Right atrium auricular region (tissue), 2 donors: Measurements from ENCODE around the gene SLC38A11. TPM values are rescaled to one million over a fixed set of nuclear protein-coding genes. Genes with fewer than 3 reads are reported as not detected.

Experiments
- DNase-seq: peaks from one replicate; pipeline ENCODE4 v3.0.0-alpha.2; 2019; ENCODE audit warnings: low spot score
- H3K27ac ChIP-seq, 2 donors: fragments of 200-600 bp; sonication (generic); 1 replicate in 1 of 2; 2 replicates in 1 of 2; pipeline ENCODE4 v1.5.1; 2016 to 2019
- H3K27me3 ChIP-seq, 2 donors: fragments of 200-600 bp; sonication (generic); one replicate each; pipeline versions ENCODE4 v1.5.1 to v1.6.0; 2017 to 2019
- H3K36me3 ChIP-seq: fragments of 200-600 bp; sonication (generic); one replicate; pipeline ENCODE4 v1.5.1; 2016
- H3K4me1 ChIP-seq, 2 donors: fragments of 200-600 bp; sonication (generic); one replicate each; pipeline versions ENCODE4 v1.5.1 to v1.6.0; 2017 to 2019
- H3K4me3 ChIP-seq, 2 donors: fragments of 200-600 bp; sonication (generic); 1 replicate in 1 of 2; 2 replicates in 1 of 2; pipeline ENCODE4 v1.5.1; 2017 to 2019; ENCODE audit warnings: mild to moderate bottlenecking in 1 of 2, moderate library complexity in 1 of 2
- H3K9me3 ChIP-seq, 2 donors: fragments of 200-600 bp; sonication (generic); one replicate each; pipeline ENCODE4 v1.5.1; 2019
- CTCF ChIP-seq, 2 donors: fragments of 200-600 bp; sonication (generic); IDR thresholded peaks; one replicate each; pipeline ENCODE4 v1.5.1; 2019; ENCODE audit warnings: antibody characterized with exemption in 2 of 2
- total RNA-seq, 2 donors: library from RNA; depleted of rRNA; stranded (reverse); fragments of >200 nt; gene quantifications; one replicate each; pipeline ENCODE4 v1.1.0, GENCODE V29; 2016

SLC38A11 gene
- total RNA-seq, 2 donors from 2014 or later, result 0.74 TPM; not detected in 1

GRCh38 chr2:164896634-164897355, 58.5 kb downstream of the SLC38A11 start:
- TF ChIP-seq CTCF (IDR thresholded peaks at IDR 0.05), result no peak
- no peak overlapping the region for H3K27ac ChIP-seq
- no peaks in the 10 kb centered on the region for H3K9me3 ChIP-seq
- H3K4me1 ChIP-seq, result no peaks in the 10 kb centered on the region
- no peak overlapping the region for H3K4me3 ChIP-seq
- H3K27me3 ChIP-seq, result no peaks in the 10 kb centered on the region
- no peaks in the 10 kb centered on the region for H3K36me3 ChIP-seq
- DNase-seq, result no peak

GRCh38 chr2:164896226-164896625, 59.1 kb downstream of the SLC38A11 start:
- no peaks in the 10 kb centered on the region for H3K36me3 ChIP-seq
- no peaks in the 10 kb centered on the region for H3K27me3 ChIP-seq
- H3K4me1 ChIP-seq, result no peaks in the 10 kb centered on the region
- no peak for TF ChIP-seq CTCF (IDR thresholded peaks at IDR 0.05)
- no peaks in the 10 kb centered on the region for H3K9me3 ChIP-seq
- no peak overlapping the region for H3K27ac ChIP-seq
- DNase-seq, result no peak
- no peak overlapping the region for H3K4me3 ChIP-seq

GRCh38 chr2:164891460-164891859, 63.9 kb downstream of the SLC38A11 start:
- no peak for TF ChIP-seq CTCF (IDR thresholded peaks at IDR 0.05)
- H3K4me1 ChIP-seq, result peaks cover 0 to 5% of the 10 kb centered on the region in 2 donors
- H3K27ac ChIP-seq, result no peak overlapping the region
- H3K4me3 ChIP-seq, result no peak overlapping the region
- no peaks in the 10 kb centered on the region for H3K9me3 ChIP-seq
- no peaks in the 10 kb centered on the region for H3K27me3 ChIP-seq
- no peak for DNase-seq
- H3K36me3 ChIP-seq, result no peaks in the 10 kb centered on the region

GRCh38 chr2:164890544-164890943, 64.8 kb downstream of the SLC38A11 start:
- H3K36me3 ChIP-seq, result no peaks in the 10 kb centered on the region
- H3K27ac ChIP-seq, result no peak overlapping the region

GRCh38 chr2:164888592-164888991, 66.7 kb downstream of the SLC38A11 start:
- TF ChIP-seq CTCF (IDR thresholded peaks at IDR 0.05), result no peak
- Histone ChIP-seq H3K27me3 (no peaks in the 10 kb centered on the region), H3K4me1 (peaks cover 0 to 5% of the 10 kb centered on the region in 2 donors), H3K4me3 (no peak overlapping the region), H3K27ac (no peak overlapping the region), H3K9me3 (no peaks in the 10 kb centered on the region), H3K36me3 (no peaks in the 10 kb centered on the region)
- DNase-seq, result no peak

More at GRCh38 chr2:164890544-164890943, 64.8 kb downstream of the SLC38A11 start:
- TF ChIP-seq CTCF (IDR thresholded peaks at IDR 0.05), result no peak
- no peaks in the 10 kb centered on the region for H3K27me3 ChIP-seq
- no peak overlapping the region for H3K4me3 ChIP-seq
- H3K4me1 ChIP-seq, result peaks cover 0 to 5% of the 10 kb centered on the region in 2 donors
- no peak for DNase-seq
- no peaks in the 10 kb centered on the region for H3K9me3 ChIP-seq
